GM21737 (cell line): ENCODE measurements around the gene SRSF2.
"Not testable (repeated sequence)": the region's sequence is repeated elsewhere in the genome, so short reads cannot be mapped to it uniquely, and the experiment has no call there.

Source experiments
- ATAC-seq: cut with Tn5 transposase; IDR thresholded peaks from one replicate; pipeline ENCODE4 v1.9.1; 2021; ENCODE audit warnings: mild to moderate bottlenecking, moderate library complexity; ENCODE audit not compliant: unreplicated experiment

The SRSF2 gene

GRCh38 chr17:76702076-76702475 is 35.1 kb downstream of the SRSF2 start:
- no peak for ATAC-seq

GRCh38 chr17:76701471-76701967 is 35.6 kb downstream of the SRSF2 start:
- no peak for ATAC-seq

DNA sequence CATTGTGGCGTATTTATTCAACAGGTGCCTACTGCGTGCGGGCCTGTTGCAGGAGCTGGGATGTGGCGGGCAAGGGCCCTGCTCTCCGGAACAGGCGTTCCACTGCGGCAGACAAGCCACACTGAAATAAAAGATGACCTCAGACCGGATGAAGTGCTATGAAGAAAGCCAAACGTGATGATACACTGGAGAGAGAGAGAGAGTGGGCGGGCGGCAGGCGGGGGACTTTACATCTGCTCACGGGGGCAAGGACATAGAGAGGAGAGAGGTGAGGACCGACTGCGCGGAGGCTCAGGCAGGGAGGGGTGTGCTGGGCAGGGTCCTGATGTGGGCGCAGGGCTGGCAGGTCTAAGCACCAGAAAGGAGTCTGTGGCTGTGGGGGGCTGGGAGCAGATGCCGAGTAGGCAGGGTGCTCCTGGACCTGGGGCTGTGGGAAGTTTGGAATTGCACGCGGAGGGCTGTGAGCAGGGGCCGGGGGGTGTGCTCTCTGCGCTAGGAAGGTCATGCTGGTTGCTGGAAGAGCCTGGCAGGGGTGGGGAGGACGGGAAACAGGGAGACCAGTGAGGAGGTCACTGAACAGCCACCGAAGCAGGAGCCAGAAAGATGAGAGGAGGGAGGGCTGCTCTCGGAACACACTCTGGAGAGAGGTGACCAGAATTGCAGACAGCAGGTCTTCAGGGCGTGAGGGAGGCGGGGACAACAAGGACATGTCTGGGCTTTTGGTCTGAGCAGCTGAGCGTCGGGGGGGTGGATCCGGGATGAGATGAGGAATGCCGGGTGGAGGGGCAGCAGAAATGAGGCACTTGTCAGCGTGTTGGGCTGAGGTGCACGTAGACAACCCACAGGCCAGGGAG is 36.3 kb downstream of the SRSF2 start:
- ATAC-seq: no peak

GRCh38 chr17:76700270-76700616 is 36.9 kb downstream of the SRSF2 start:
- ATAC-seq: no peak

DNA sequence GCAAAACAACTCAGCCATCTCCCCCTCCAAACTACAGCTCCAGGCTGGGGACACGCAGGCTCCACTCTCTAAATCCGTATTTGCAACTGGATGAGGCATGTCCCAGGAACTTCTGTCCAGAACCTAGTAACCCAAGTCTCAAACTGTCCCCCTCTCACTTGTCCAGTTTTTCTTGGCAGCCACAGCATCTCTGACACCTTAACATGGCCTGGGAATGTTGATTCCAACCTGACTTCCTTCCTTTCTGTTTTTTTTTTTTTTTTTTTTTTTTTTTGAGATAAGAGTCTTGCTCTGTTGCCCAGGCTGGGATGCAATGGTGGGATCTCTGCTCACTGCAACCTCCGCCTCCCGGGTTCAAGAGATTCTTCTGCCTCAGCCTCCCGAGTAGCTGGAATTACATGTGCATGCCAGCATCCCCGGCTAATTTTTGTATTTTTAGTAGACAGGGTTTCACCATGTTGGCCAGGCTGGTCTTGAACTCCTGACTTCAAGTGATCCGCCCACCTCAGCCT is 38.6 kb downstream of the SRSF2 start:
- not testable (repeated sequence) for ATAC-seq

DNA sequence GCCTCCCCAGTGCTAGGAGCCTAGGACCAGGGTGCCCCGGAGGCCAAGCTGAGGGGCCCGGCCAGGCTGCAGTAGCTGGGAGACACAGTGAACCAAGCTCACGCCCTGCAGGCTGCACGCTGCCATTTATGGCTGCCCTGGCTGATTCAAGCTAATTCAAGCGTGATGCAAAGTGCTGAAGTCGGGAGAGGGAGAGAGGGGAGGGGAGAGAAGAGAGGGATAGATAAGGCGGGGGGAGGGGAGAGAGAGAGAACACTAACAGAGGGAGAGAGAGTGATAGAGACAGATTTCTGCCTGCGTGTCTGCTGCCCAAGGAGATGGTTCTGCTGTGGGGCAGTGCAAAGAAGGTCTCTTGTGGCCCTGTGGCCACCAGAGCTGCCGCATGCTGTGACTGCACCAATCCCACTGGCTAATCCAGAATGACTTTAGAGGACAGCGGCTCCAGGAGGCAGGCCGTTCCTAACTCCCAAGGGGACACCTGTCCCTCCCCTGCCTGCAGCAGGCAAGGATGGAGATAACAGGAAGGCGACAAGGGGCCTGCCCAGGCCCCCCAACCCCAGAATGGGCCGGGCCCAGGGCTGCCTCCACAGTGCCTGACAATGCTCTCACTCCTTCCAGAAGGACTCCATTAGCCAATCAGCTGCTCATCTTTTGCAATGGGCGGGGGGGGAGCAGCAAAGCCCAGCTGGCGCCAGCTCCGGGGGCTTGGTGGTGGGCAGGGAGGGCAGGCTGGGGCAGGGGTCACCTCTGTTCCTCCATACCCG is 39.2 kb downstream of the SRSF2 start:
- ATAC-seq: no peak

DNA sequence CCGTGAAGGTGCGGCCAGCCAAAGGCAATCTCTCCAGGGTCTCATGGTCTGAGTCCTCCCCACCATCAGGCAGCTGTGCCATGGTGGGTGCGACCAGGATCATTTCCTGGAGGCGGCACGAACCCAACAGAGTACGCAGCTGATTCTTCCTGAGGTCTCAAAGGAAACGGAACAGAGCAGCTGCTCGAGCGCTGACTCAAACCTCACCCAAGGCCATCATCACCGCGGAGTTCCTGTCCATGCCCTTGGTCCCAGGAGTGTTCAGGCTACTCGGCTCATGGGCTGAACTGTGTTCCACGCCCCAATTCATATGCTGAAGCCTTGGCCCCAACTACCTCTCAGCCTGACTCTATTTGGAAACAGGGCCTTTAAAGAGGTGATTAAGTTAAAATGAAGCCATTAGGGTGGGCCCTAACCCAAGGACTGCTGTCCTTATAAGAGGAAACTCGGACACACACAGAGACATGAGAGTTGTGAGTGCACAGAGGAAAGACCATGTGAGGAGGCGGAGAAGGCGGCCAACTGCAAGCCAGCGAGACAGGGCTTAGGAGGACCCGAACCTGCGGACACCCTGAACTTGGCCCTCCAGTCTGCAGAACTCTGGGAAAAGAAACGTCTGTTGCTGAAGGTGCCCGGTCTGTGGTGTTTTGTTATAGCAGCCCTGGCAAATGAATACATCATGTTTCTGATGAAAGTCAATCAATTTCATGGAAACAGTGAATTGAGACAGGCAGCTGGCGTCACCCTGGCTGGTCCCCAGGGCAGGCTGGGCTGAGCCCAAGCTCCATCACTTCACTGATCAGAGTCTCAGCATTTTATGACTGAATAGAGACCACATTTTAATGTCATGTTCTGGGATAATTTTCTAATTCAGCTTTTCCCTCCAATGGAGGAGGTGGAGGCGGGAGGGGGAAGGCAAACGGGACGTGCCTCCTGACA is 40.1 kb downstream of the SRSF2 start:
- peak; percentile 73 for ATAC-seq

DNA sequence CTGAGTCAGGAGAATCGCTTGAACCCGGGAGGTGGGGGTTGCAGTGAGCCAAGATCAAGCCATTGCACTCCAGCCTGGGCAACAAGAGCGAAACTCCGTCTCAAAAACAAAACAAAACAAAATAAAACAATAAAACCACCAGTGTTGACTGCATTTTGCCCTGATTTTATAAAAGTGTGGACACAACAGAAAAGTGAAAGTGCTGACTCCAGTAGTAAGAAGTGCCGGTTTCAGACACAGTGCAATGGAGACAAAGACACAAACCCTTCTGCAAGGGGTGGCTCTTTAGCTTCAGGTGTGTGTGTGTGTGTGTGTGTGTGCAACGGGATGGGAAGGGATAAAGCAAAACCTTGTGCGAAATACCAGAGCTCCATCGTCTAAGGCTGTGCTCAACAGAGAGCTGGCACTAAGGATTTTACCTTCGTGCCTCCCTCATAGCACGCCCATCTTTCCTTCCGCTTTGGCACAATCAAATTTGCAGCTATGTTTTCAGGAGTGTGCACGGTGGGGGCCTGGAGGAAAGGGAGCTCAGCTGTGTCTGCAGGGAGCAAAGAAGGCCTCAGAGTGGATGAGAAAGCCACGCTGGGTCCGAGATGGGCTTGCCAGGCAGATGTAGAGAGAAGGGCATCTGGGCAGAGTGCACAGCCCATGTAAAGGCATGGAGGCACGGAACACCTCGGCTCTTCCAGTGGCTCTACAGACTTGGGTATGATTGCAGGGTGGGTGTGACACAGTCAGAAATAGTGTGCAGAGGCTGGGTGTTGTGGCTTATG is 41.9 kb downstream of the SRSF2 start:
- no peak for ATAC-seq

DNA sequence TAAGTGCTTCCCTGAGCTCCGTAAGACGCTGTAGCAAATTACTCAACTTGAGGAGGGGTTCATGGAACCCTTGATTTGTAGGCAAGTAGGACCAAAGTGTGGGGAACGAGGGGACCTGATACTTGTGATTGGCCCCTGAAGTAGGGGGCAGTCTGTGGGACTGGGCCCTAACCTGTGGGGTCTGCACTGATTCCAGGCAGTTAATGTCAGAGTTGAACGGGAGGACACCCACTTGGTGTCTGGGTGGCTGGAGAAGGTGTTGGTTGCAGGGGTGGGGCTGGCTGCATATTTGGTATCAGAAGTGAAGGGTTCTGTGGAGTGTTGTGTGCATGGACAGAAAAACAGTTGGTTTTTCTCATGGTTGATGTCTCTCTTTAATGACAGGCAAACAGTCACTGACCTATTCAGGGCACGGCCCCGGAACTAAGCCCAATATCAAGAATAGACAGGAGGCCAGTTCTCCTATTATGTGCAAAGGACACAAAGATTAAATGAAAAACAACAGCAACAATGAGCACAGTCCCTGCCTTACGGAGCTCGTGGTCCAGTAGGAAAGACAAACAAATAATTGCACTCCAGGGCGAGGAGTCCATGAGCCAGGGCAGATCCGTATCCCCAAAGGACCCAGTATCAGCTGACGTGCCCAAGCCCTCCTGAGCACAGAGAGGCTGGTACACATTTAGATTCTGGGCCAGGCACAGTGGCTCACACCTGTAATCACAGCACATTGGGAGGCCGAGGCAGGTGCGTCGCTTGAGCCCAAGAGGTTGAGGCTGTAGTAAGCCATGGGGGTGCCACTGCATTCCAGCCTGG is 45.5 kb downstream of the SRSF2 start:
- ATAC-seq: no peak

DNA sequence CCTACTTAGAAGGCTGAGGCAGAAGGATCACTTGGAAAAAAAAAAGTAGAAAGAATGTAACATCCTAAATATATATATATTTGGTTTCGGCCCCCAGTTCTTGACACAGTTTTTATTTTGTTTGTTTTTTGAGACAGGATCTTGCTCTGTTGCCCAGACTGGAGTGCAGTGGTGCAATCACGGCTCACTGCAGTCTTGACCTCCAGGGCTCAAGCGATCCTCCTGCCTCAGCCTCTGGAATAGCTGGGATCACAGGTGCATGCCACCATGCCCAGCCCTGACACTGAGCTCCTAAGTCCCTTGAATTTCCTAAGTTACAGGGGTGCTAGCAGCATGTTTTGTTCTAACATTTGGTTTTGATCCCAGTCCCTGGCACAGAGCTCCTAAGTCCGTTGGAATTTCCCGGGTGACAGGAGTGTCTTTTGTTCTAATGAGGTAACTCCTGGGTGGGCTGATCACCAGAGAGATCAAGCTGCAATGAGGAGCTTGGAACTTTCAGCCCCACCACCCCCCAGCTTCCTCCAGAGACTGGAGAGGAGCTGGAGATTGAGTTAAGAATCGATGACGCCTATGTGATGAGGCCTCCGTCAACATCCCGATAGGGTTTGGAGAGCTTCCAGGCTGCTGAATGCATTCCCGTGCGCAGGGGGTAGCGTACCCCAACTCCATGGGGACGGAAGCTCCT is 46.4 kb downstream of the SRSF2 start:
- no peak for ATAC-seq

GRCh38 chr17:76689859-76690258 is 47.3 kb downstream of the SRSF2 start:
- ATAC-seq: no peak

DNA sequence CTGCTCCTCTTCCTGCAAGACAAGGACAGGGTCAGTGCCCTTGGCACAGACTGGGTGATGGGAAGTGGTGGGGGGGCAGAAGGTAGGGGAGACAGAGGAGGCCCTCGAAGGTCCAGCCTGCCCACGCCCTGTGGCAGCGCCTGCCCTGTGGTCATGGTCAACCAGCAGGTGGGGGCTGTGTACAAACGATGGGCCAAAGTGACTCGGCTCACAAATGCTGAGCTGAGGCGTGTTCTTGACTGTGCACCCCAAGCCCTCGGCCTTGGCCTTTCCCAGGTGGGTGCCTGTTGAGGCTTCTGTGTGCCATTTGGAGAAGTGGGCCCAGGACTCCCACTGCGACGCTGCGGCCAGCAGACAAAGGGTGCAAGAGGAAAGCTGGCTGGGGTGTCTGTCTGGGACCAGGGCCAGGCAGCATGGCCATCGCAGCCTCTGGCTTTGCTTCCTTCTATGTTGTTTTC is 48.9 kb downstream of the SRSF2 start:
- ATAC-seq: no peak

- no peak for ATAC-seq
Observed at GRCh38 chr17:76687298-76688164, 49.6 kb downstream of the SRSF2 start.

DNA sequence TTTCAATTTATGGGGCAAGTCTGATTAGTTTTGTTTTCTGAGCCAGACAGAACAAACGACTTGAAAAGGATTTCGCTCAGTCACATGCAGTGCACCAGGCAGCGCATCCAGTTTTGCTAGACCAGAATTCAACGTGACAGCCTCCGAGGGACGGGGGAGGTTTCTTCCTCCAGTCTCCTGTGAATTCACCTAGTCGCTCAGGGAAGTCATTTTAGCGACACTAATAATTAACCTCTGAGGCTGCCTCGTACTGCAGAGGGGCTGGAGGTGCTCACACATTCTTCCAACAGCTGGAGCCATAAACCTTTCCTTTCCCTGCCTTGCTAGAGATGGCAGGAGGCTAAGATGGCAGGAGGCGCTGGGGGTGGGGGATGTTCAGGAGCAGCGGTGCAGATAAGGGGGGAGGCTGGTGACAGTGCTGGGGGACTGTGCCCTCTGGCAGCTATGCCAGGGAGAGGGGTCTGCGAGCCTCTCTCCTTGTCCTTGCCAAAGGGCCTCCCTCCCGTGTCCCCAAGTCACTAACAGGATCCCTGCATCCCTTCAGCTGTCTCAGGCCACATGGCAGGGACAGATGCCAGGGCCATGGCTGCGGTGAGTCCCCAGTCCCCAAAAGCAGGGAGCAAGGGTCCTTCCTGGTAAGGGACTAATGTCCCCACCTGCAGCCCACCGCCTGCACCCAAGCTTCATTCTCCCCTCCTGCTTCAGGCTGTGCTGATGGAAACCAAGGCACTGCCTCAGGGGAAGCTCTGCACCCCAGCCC is 50.4 kb downstream of the SRSF2 start:
- no peak for ATAC-seq

DNA sequence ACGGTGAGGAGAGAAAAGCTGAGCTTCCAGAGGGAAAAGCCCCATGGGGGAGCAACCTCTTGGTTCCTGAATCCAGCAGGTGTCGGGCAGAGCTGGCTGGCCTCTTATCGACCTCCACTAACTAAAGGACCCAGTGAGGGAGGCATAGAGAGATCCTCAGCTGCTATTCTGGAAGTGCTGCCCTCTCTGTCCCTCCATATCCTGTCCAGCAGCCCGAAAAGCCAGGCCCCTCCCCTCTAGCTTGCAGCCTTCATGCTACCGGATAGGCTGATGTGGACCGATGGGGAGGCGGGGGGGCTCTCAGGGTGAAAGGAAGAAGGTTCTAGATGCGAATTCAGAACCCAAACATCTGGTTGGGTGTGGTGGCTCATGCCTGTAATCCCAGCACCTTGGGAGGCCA is 51.3 kb downstream of the SRSF2 start:
- ATAC-seq: no peak

- no peak for ATAC-seq
Observed at GRCh38 chr17:76685366-76685765, 51.8 kb downstream of the SRSF2 start.

- no peak for ATAC-seq
Observed at GRCh38 chr17:76684756-76685155, 52.4 kb downstream of the SRSF2 start.
